H1 (cell line): ENCODE results near the gene CDC42BPB. TPM values are rescaled to one million over a fixed set of nuclear protein-coding genes. Genes with fewer than 3 reads are reported as not detected.

Experiments used
- CTCF ChIA-PET: fragments of 300-600 bp; sonication (Branson Sonifier 250); formaldehyde crosslinking; loops from one replicate; lab custom pipeline; 2021; ENCODE audit not compliant: partially characterized antibody; lab: Charles Lee
- POLR2A ChIA-PET: fragments of 300-600 bp; sonication (Branson Sonifier 250); formaldehyde crosslinking; loops from one replicate; lab custom pipeline; 2021; ENCODE audit warnings: inconsistent platforms; ENCODE audit not compliant: partially characterized antibody; lab: Charles Lee
- DNase-seq, 2 experiments: peaks; one replicate each; pipeline versions ENCODE4 v3.0.0 to v3.0.0-alpha.2; 2010 to 2022; ENCODE audit warnings: low spot score in 2 of 2, low read depth in 1 of 2, mixed read lengths in 1 of 2
- FAIRE-seq: peaks from 2 replicates; lab custom pipeline; 2011; peaks lifted over from hg19 to GRCh38; lab: Jason Lieb, UNC
- H2AFZ ChIP-seq: 2 replicates; pipeline ENCODE4 v1.8.1; 2012; ENCODE audit warnings: low read length, inconsistent platforms
- H2AK5ac ChIP-seq: 2 replicates; pipeline ENCODE4 v1.6.1; 2013; ENCODE audit warnings: low read depth, low read length
- H2BK120ac ChIP-seq: replicated peaks from 2 replicates; pipeline ENCODE3; 2013; ENCODE audit warnings: low read depth, low read length, inconsistent platforms
- H2BK12ac ChIP-seq: 2 replicates; pipeline ENCODE4 v1.6.1; 2013; ENCODE audit warnings: low read depth, low read length
- H2BK15ac ChIP-seq: 2 replicates; pipeline ENCODE4 v1.6.1; 2013; ENCODE audit warnings: low read length
- H2BK20ac ChIP-seq: 2 replicates; pipeline ENCODE4 v1.6.1; 2013; ENCODE audit warnings: low read length
- H2BK5ac ChIP-seq: 2 replicates; pipeline ENCODE4 v1.6.1; 2013; ENCODE audit warnings: low read depth, low read length
- H3K14ac ChIP-seq: 2 replicates; pipeline ENCODE4 v1.6.1; 2013; ENCODE audit warnings: inconsistent platforms; ENCODE audit not compliant: insufficient read length
- H3K18ac ChIP-seq: 2 replicates; pipeline ENCODE4 v1.6.1; 2013; ENCODE audit warnings: low read length; ENCODE audit errors: extremely low read depth
- H3K23ac ChIP-seq: 2 replicates; pipeline ENCODE4 v1.6.1; 2013; ENCODE audit warnings: inconsistent platforms; ENCODE audit not compliant: insufficient read length
- H3K23me2 ChIP-seq: 2 replicates; pipeline ENCODE4 v1.6.1; 2013; ENCODE audit warnings: low read depth, low read length
- H3K27ac ChIP-seq: 2 replicates; pipeline ENCODE4 v1.6.1; 2011; ENCODE audit warnings: low read depth, low read length, inconsistent platforms
- H3K27me3 ChIP-seq, 4 experiments: replicated peaks in 1 of 4; 1 replicate in 1 of 4; 2 replicates in 3 of 4; pipeline versions ENCODE4 v1.6.1 to v1.8.1; 2011 to 2013; ENCODE audit warnings: low read length in 3 of 4, mild to moderate bottlenecking in 3 of 4, inconsistent platforms in 2 of 4, mixed read lengths in 2 of 4, moderate library complexity in 1 of 4; ENCODE audit not compliant: control insufficient read depth in 3 of 4, insufficient read depth in 3 of 4; ENCODE audit errors: extremely low read depth in 1 of 4
- H3K36me3 ChIP-seq, 4 experiments: 2 replicates each; pipeline versions ENCODE4 v1.6.1 to v1.8.1; 2011 to 2013; ENCODE audit warnings: mild to moderate bottlenecking in 4 of 4, low read length in 3 of 4, moderate library complexity in 2 of 4, control low read depth in 1 of 4, inconsistent platforms in 1 of 4; ENCODE audit not compliant: insufficient read depth in 4 of 4, control insufficient read depth in 2 of 4
- H3K4ac ChIP-seq: replicated peaks from 2 replicates; pipeline ENCODE3; 2013; ENCODE audit warnings: low read length, low read depth, mixed read lengths, inconsistent platforms; ENCODE audit not compliant: insufficient read length
- H3K4me1 ChIP-seq, 4 experiments: replicated peaks in 1 of 4; 1 replicate in 1 of 4; 2 replicates in 3 of 4; pipeline versions ENCODE4 v1.6.1 to v1.8.1; 2011 to 2013; ENCODE audit warnings: low read length in 3 of 4, inconsistent platforms in 2 of 4, mixed read lengths in 1 of 4; ENCODE audit not compliant: insufficient read depth in 4 of 4, control insufficient read depth in 3 of 4
- H3K4me2 ChIP-seq, 2 experiments: 2 replicates each; pipeline versions ENCODE4 v1.6.1 to v1.8.1; 2011 to 2013; ENCODE audit warnings: low read depth in 2 of 2, low read length in 2 of 2, control low read depth in 1 of 2, inconsistent platforms in 1 of 2, mild to moderate bottlenecking in 1 of 2; ENCODE audit not compliant: insufficient read depth in 1 of 2
- H3K4me3 ChIP-seq, 4 experiments: fragments of 200-600, 300-600 bp in 1 of 4; sonication (generic), shearing (Covaris generic), sonication (Bioruptor Twin) in 1 of 4; 2 replicates each; pipeline versions ENCODE4 v1.5.1 to v1.8.1; 2011 to 2016; ENCODE audit warnings: low read length in 4 of 4, low read depth in 3 of 4, control low read depth in 2 of 4, inconsistent platforms in 2 of 4, mild to moderate bottlenecking in 2 of 4, mixed read lengths in 1 of 4, moderate library complexity in 1 of 4; ENCODE audit not compliant: insufficient read depth in 2 of 4; ENCODE audit errors: extremely low read depth in 1 of 4
- H3K56ac ChIP-seq: replicated peaks from 2 replicates; pipeline ENCODE3; 2013; ENCODE audit warnings: low read depth, mild to moderate bottlenecking, mixed read lengths, low read length, inconsistent platforms; ENCODE audit not compliant: insufficient read length
- H3K79me1 ChIP-seq: 2 replicates; pipeline ENCODE4 v1.6.1; 2013; ENCODE audit warnings: low read depth, low read length, control low read depth
- H3K79me2 ChIP-seq, 2 experiments: 2 replicates each; pipeline versions ENCODE4 v1.6.1 to v1.8.1; 2012 to 2013; ENCODE audit warnings: low read length in 2 of 2, mild to moderate bottlenecking in 2 of 2, inconsistent platforms in 1 of 2; ENCODE audit not compliant: insufficient read depth in 2 of 2, control insufficient read depth in 1 of 2
- H3K9ac ChIP-seq, 4 experiments: replicated peaks in 1 of 4; 1 replicate in 1 of 4; 2 replicates in 3 of 4; pipeline versions ENCODE4 v1.6.1 to v1.8.1; 2011 to 2013; ENCODE audit warnings: low read depth in 3 of 4, low read length in 3 of 4, control low read depth in 2 of 4, mild to moderate bottlenecking in 2 of 4, moderate library complexity in 2 of 4, inconsistent platforms in 1 of 4; ENCODE audit errors: extremely low read depth in 1 of 4
- H3K9me3 ChIP-seq, 2 experiments: 2 replicates each; pipeline versions ENCODE4 v1.6.1 to v1.8.1; 2012 to 2013; ENCODE audit warnings: mild to moderate bottlenecking in 2 of 2, moderate library complexity in 2 of 2, control low read depth in 1 of 2, inconsistent platforms in 1 of 2, low read depth in 1 of 2, low read length in 1 of 2, mixed read lengths in 1 of 2; ENCODE audit not compliant: insufficient read depth in 2 of 2
- H4K20me1 ChIP-seq, 2 experiments: replicated peaks in 1 of 2; 2 replicates each; pipeline versions ENCODE3 to v1.8.1; 2011 to 2013; ENCODE audit warnings: inconsistent platforms in 2 of 2, low read length in 2 of 2, mild to moderate bottlenecking in 1 of 2; ENCODE audit not compliant: insufficient read depth in 2 of 2, control insufficient read depth in 1 of 2
- H4K5ac ChIP-seq: 2 replicates; pipeline ENCODE4 v1.6.1; 2013; ENCODE audit warnings: low read length, low read depth, mixed read lengths, inconsistent platforms; ENCODE audit not compliant: insufficient read length
- H4K8ac ChIP-seq: 2 replicates; pipeline ENCODE4 v1.8.0; 2013; ENCODE audit warnings: mild to moderate bottlenecking, moderate library complexity, low read length, inconsistent platforms; ENCODE audit not compliant: insufficient read depth; ENCODE audit errors: extremely low read depth
- H4K91ac ChIP-seq: replicated peaks from 2 replicates; pipeline ENCODE3; 2013; ENCODE audit warnings: low read length, mixed read lengths, inconsistent platforms; ENCODE audit not compliant: insufficient read length
- ASH2L ChIP-seq: fragments of 200-600, 300-600 bp; sonication (generic); IDR thresholded peaks from one replicate; pipeline ENCODE4 v1.7.1; 2017; ENCODE audit warnings: low read length
- BACH1 ChIP-seq: IDR thresholded peaks from 2 replicates; pipeline ENCODE4 v1.6.1; 2012; ENCODE audit warnings: low read length, improper control_type of control experiment
- CBX5 ChIP-seq: fragments of 300-800, 300-1000 bp; sonication (generic); IDR thresholded peaks from 2 replicates; pipeline ENCODE4 v1.7.1; 2016; ENCODE audit warnings: antibody characterized with exemption, low read length, low read depth
- KDM1A ChIP-seq: fragments of 200-600, 300-600 bp; sonication (generic); IDR thresholded peaks from 2 replicates; pipeline ENCODE4 v1.7.1; 2016; ENCODE audit warnings: mild to moderate bottlenecking, low read length, borderline replicate concordance
- MAFK ChIP-seq: IDR thresholded peaks from 2 replicates; pipeline ENCODE4 v1.6.1; 2012; ENCODE audit warnings: low read depth, mild to moderate bottlenecking, improper control_type of control experiment, low read length
- POU5F1 ChIP-seq: IDR thresholded peaks from 2 replicates; pipeline ENCODE4 v1.6.1; 2011; ENCODE audit warnings: low read depth, mild to moderate bottlenecking, low read length, moderate library complexity
- SIN3A ChIP-seq, 2 experiments: IDR thresholded peaks in 1 of 2; conservative IDR thresholded peaks in 1 of 2; 2 replicates each; pipeline ENCODE4 v1.6.1; 2011 to 2012; ENCODE audit warnings: low read length in 2 of 2, improper control_type of control experiment in 1 of 2, low read depth in 1 of 2, mild to moderate bottlenecking in 1 of 2
- SUZ12 ChIP-seq: fragments of 200-600 bp; sonication (generic); IDR thresholded peaks from 2 replicates; pipeline ENCODE4 v1.6.1; 2012; ENCODE audit warnings: mild to moderate bottlenecking, inconsistent platforms, low read length, moderate library complexity, mixed read lengths
- TAF1 ChIP-seq: IDR thresholded peaks from 2 replicates; pipeline ENCODE4 v1.6.1; 2011; ENCODE audit warnings: mild to moderate bottlenecking, low read depth, low read length
- USF2 ChIP-seq: IDR thresholded peaks from 2 replicates; pipeline ENCODE4 v1.6.1; 2011; ENCODE audit warnings: low read length, improper control_type of control experiment
- WGBS, 2 experiments: shearing (Covaris generic) in 1 of 2; methylation state at CpG; one replicate each; pipeline versions ENCODE4 v1.1.6 to v1.1.7; 2013 to 2015; ENCODE audit warnings: low lambda C conversion rate in 2 of 2, mixed read lengths in 2 of 2, inconsistent platforms in 1 of 2, low coverage in 1 of 2, missing lambda C conversion rate in 1 of 2; ENCODE audit not compliant: insufficient replicate concordance in 2 of 2, insufficient coverage in 1 of 2, insufficient read length in 1 of 2; ENCODE audit errors: extremely low coverage in 1 of 2, missing lambda C conversion rate in 1 of 2; 5-methylcytosine and 5-hydroxymethylcytosine counted together
- polyA plus RNA-seq, 7 experiments: library from polyadenylated mRNA; depleted of rRNA in 3 of 7; stranded (reverse) in 5 of 7; unstranded in 2 of 7; fragments of >200 nt in 5 of 7; fragments of 200-250 nt in 2 of 7; gene quantifications; 1 replicate in 5 of 7; 2 replicates in 1 of 7; 4 replicates in 1 of 7; pipeline versions ENCODE4 v1.2.1 to v1.2.3, GENCODE V29; 2011 to 2013; ENCODE audit warnings: missing spikeins in 2 of 7, mixed read lengths in 2 of 7
- total RNA-seq: library from RNA; stranded (reverse); fragmentation: NEBNext Ultra II Directional; extraction: Animal tissue kit (Norgen Biotek cat#: 25700); gene quantifications from 2 replicates; pipeline ENCODE4 v1.2.1, GENCODE V29; 2021

The CDC42BPB gene
- total and polyA plus RNA-seq, 2 of the 8 experiments (the other 6 are each of a cell fraction or from before 2014, with no cell fraction given): 51.2 to 88.2 TPM

- H2BK5ac ChIP-seq: no peak overlapping the region
- WGBS, 2 experiments: 95% methylated on average over 13 of the region's 14 CpGs; no CpG with 5 or more reads in 1 of the 2 experiments
- peaks cover 0 to 15% (median 6%) of the 10 kb centered on the region in 4 experiments; a peak in 4 of 8 replicates for H3K36me3 ChIP-seq
- no peaks in the 10 kb centered on the region for H3K9me3 ChIP-seq
- ChIA-PET CTCF (no interaction called here), POLR2A (no interaction called here)
- no peak overlapping the region for H3K56ac ChIP-seq
- H3K23ac ChIP-seq: no peak overlapping the region
- H3K18ac ChIP-seq: no peak overlapping the region
- no peak overlapping the region for H4K8ac ChIP-seq
- H3K4me1 ChIP-seq: no peaks in the 10 kb centered on the region
- no peak overlapping the region for H2AK5ac ChIP-seq
- H3K79me1 ChIP-seq: peaks cover 10% of the 10 kb centered on the region; the same call in 1 of the 2 replicates
- no peak overlapping the region for H2BK15ac ChIP-seq
- H3K4me2 ChIP-seq: no peak overlapping the region
- H2BK20ac ChIP-seq: no peak overlapping the region
- no peak for FAIRE-seq
- H3K9ac ChIP-seq: no peak overlapping the region
- H2AFZ ChIP-seq: no peak overlapping the region
- no peak overlapping the region for H3K14ac ChIP-seq
- H2BK12ac ChIP-seq: no peak overlapping the region
- TF ChIP-seq USF2 (no peak), CBX5 (no peak), BACH1 (no peak), SUZ12 (no peak), SIN3A (conservative IDR thresholded peaks at IDR 0.05 in 1 of 2, IDR thresholded peaks at IDR 0.05 in 1 of 2; ENCODE audit: low read depth in 1 of 2, low read length in 2 of 2) (no peak), MAFK (no peak), POU5F1 (no peak), TAF1 (no peak), ASH2L (no peak), KDM1A (no peak)
- H4K20me1 ChIP-seq: peaks cover 9 to 14% of the 10 kb centered on the region in 2 experiments
- H2BK120ac ChIP-seq: no peak overlapping the region
- H3K27ac ChIP-seq: no peak overlapping the region
- peaks cover 0 to 3% of the 10 kb centered on the region in 2 experiments; a peak in 1 of 4 replicates for H3K79me2 ChIP-seq
- no peak overlapping the region for H4K91ac ChIP-seq
- no peak for DNase-seq
- H3K23me2 ChIP-seq: no peaks in the 10 kb centered on the region
- no peak overlapping the region for H4K5ac ChIP-seq
- no peak overlapping the region for H3K4me3 ChIP-seq
- H3K4ac ChIP-seq: no peak overlapping the region
- no peaks in the 10 kb centered on the region for H3K27me3 ChIP-seq
These were observed 50.3 kb downstream of the CDC42BPB start for GRCh38 chr14:103006991-103007520.
